ENCODE measurements around the gene NPY2R.

The NPY2R gene

GRCh38 chr4:155249016-155249566 is 40.7 kb downstream of the NPY2R start:
- no peak for DNase-seq

GRCh38 chr4:155252327-155252726 is 43.9 kb downstream of the NPY2R start:
- DNase-seq = no peak

- no peak for DNase-seq
Measured at GRCh38 chr4:155263480-155263879, 55.0 kb downstream of the NPY2R start.

- no peak for DNase-seq
Measured at GRCh38 chr4:155265113-155265512, 56.7 kb downstream of the NPY2R start.
